Upper lobe of right lung (tissue), 1 donor: ENCODE results near the gene JTB. TPM values are rescaled to one million over a fixed set of nuclear protein-coding genes. Genes with fewer than 3 reads are reported as not detected.

ENCODE experiments used
- ATAC-seq: fragments of 200-7000 bp; cut with Tn5 transposase; one replicate; pipeline ENCODE4 v1.9.1; 2020; ENCODE audit warnings: mild to moderate bottlenecking, moderate library complexity
- DNase-seq: peaks from one replicate; pipeline ENCODE4 v3.0.0-alpha.2; 2020
- H3K27ac ChIP-seq: fragments of 200-600 bp; one replicate; pipeline ENCODE4 v1.8.0; 2022
- H3K27me3 ChIP-seq: fragments of 200-600 bp; one replicate; pipeline ENCODE4 v1.8.0; 2022; ENCODE audit warnings: mild to moderate bottlenecking
- H3K36me3 ChIP-seq: fragments of 200-600 bp; one replicate; pipeline ENCODE4 v1.8.0; 2022
- H3K4me1 ChIP-seq: fragments of 200-600 bp; one replicate; pipeline ENCODE4 v1.8.0; 2022
- H3K4me3 ChIP-seq: fragments of 200-600 bp; one replicate; pipeline ENCODE4 v1.8.0; 2022; ENCODE audit warnings: mild to moderate bottlenecking
- H3K9me3 ChIP-seq: fragments of 200-600 bp; one replicate; pipeline ENCODE4 v1.8.0; 2022
- intact Hi-C: fragments of 100-400 bp; cut with DNase I; formaldehyde crosslinking; loops from one replicate; pipeline ENCODE4 v1.11.0; 2022
- total RNA-seq: library from RNA; stranded (reverse); fragmentation: NEBNext Ultra II Directional; extraction: Animal tissue kit (Norgen Biotek cat#: 25700); gene quantifications from one replicate; pipeline ENCODE4 v1.2.1, GENCODE V29; 2021
- TF ChIP-seq, protein P1 (sequence below): fragments of 200-600 bp; IDR thresholded peaks from one replicate; pipeline ENCODE4 v1.8.0; 2022; ENCODE audit warnings: antibody characterized with exemption
- donor health status: DM: no; HTN: yes; CAD: no; lungs with severe emphysema.

JTB gene
- total RNA-seq, 1 donor from 2014 or later: 129 TPM

DNA sequence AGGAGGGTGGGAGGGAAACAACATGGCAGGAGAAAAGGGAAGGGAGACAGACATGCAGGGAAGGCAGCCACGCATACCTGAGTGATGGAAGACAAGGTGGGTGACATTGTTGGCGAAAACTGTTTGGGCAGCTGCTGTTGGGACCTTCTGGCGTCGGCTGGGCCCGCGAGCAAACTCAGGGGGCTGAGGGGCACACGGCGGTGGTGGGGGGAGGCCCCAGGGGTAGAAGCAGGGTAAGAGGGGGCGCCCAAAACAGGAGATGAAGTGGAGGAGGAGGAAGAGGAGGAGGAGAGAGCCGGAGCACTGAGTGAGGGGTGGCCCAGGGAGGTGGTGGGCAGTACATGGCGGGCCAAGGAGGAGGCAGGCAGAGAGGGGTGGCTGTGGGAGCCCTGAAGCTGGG is 26.3 kb downstream of the JTB start:
- Histone ChIP-seq H3K4me1 (peaks cover 17% of the 10 kb centered on the region), H3K9me3 (no peaks in the 10 kb centered on the region), H3K27me3 (no peaks in the 10 kb centered on the region), H3K36me3 (peaks cover 75% of the 10 kb centered on the region), H3K27ac (no peak overlapping the region), H3K4me3 (no peak overlapping the region)
- ATAC-seq (no peak), DNase-seq (no peak)
- TF ChIP-seq, protein P1, sequence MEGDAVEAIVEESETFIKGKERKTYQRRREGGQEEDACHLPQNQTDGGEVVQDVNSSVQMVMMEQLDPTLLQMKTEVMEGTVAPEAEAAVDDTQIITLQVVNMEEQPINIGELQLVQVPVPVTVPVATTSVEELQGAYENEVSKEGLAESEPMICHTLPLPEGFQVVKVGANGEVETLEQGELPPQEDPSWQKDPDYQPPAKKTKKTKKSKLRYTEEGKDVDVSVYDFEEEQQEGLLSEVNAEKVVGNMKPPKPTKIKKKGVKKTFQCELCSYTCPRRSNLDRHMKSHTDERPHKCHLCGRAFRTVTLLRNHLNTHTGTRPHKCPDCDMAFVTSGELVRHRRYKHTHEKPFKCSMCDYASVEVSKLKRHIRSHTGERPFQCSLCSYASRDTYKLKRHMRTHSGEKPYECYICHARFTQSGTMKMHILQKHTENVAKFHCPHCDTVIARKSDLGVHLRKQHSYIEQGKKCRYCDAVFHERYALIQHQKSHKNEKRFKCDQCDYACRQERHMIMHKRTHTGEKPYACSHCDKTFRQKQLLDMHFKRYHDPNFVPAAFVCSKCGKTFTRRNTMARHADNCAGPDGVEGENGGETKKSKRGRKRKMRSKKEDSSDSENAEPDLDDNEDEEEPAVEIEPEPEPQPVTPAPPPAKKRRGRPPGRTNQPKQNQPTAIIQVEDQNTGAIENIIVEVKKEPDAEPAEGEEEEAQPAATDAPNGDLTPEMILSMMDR: no peak
- intact Hi-C loops: no loop called here

DNA sequence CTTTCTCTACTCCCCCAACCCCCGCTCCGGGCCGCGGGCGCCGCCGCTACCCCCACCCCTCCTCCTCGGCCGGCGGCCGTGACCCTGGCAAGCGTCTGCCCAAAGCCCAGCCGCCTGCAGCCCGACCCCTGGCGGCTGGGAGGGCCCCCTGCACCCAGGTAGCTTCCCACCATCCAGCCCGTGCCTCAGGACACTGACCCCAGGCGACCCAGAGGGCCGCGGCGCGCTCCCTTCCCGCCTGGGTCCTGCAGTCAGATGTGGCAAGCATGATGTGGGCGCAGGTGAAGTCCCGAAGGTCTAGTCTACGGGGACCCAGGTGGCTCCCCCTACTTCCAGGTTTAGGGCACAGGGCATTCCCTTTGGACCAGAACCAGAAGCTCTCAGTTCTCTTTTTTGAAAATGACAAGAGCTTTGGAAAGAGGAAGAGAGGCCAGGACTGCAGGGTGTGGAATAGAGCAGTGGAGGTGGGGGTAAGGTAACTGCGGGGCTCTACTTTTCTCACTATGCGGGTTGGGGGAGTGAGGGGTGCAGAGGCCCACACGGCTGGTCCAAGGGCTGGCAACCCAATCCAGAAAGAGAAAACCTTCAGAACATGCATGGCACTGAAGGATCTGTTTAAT is 30.7 kb downstream of the JTB start, which contains the start of gene DENND4B:
Gene DENND4B (minus strand): TSS at position 97 of the 620 bp plus-strand sequence. CDS start 2,344 bp downstream, outside the sequence.
- DNase-seq: peak; percentile 94
- H3K36me3 ChIP-seq: peaks cover 62% of the 10 kb centered on the region
- peak; percentile 88 for ATAC-seq
- no peaks in the 10 kb centered on the region for H3K27me3 ChIP-seq
- peak within 1 kb of the TSS; percentile 78 for H3K4me3 ChIP-seq
- H3K27ac ChIP-seq: peak within 1 kb of the TSS; percentile 95
- TF ChIP-seq, protein P1: peak; percentile 94
- H3K4me1 ChIP-seq: peaks cover 23% of the 10 kb centered on the region
- intact Hi-C loops: no loop called here
- H3K9me3 ChIP-seq: no peaks in the 10 kb centered on the region

DNA sequence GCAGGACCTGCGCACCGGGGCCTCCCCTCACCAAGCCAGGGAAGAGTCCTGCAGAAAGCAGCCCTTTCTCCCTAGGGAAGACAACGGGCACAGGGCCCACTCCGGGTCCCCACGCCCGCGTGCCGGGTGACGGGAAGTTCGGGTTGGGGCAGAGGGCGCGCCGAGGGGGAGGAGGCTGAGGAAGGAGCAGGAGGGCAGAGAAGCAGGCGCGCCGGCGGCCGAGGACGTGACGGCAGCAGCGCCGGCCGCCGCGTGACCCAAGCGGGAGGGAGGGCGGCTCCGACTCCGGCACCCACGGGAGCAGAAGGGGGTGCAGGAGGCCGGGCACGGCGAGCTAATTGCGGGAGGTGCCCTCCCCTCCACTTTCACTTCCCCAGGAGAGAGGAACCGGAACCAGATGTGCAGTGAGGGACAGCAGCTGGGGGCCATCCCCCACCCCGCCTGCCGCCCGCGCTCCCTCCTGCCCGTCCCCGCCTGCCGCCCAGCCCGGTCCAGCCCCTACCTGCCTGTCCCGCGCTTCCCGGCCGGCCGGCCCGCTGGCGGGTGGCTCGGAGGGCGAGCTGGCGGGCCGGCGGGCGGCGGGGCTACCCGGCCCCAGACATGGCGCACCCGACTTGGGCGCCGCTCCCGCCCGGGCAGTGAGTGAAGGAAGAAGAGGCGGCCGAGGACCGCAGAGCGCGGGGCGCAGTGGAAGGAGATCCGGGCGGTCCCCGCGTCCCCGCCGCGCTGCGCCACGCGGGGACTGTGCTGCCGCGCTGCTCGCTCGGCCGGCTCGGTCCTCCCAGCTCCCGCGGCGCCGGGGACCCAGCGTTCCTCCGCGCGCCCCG is 31.5 kb downstream of the JTB start:
- ATAC-seq (peak; percentile 86), DNase-seq (peak; percentile 97)
- intact Hi-C loops: no loop called here

DNA sequence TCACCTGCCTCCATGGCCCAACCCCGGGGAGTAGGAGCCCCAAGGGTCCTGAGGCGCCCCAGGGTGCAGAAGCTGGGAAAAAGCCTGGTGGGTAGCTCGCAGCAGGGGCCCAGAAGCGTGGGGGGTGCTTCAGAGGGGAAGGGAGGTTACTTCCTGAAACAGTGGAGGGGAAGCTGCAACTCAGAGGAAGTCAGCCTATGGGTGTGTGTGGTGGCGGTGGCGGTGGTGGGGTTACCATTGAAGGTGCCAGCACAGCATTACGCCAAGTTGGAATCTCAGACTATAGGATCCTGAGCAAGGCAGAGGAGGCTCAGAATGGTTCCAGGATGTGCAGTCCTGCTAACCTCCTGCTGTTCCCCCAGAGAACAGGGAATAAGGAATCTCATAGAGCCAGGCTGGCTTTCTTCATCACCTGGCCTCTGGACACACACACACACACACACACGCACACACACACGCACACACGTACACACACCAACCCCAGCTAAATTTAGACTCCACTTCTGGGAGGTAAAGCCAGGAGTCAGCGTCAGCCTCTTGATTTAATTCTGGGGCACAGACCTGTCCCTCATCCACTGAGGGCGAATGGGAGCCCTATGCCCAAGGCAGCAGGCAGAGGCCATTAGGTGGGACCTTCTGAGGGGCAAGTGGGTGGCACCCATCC is 32.2 kb downstream of the JTB start:
- peaks cover 58% of the 10 kb centered on the region for H3K36me3 ChIP-seq
- peak overlapping the region; percentile 95 for H3K27ac ChIP-seq
- ATAC-seq: peak; percentile 65
- peaks cover 23% of the 10 kb centered on the region for H3K4me1 ChIP-seq
- no peaks in the 10 kb centered on the region for H3K27me3 ChIP-seq
- intact Hi-C loops: no loop called here
- H3K4me3 ChIP-seq: peak overlapping the region; percentile 78
- H3K9me3 ChIP-seq: no peaks in the 10 kb centered on the region
- TF ChIP-seq, protein P1: no peak
- DNase-seq: peak; percentile 85

More for the DNA sequence above, 31.5 kb downstream of the JTB start:
- H3K27me3 ChIP-seq: no peaks in the 10 kb centered on the region
- H3K4me3 ChIP-seq: peak overlapping the region; percentile 78
- TF ChIP-seq, protein P1: no peak
- peaks cover 23% of the 10 kb centered on the region for H3K4me1 ChIP-seq
- H3K9me3 ChIP-seq: no peaks in the 10 kb centered on the region
- peak overlapping the region; percentile 95 for H3K27ac ChIP-seq
- peaks cover 58% of the 10 kb centered on the region for H3K36me3 ChIP-seq

DNA sequence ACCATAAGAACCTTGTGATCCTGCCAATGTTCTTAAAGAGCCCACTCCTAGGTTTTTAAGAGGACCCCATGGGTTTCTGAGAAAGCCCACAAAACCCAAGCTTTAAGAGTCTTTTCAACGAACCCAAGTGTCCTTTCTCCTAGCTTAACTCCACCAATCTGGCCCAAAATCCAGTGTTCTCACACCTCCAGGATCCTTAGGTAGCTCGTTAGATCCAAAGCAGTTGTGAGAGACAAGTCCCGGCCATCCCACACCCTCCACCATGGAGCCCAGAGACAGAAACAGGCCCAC is 32.7 kb downstream of the JTB start:
- Histone ChIP-seq H3K4me1 (peaks cover 23% of the 10 kb centered on the region), H3K27ac (peak overlapping the region; percentile 95), H3K9me3 (no peaks in the 10 kb centered on the region), H3K27me3 (no peaks in the 10 kb centered on the region), H3K4me3 (peak overlapping the region; percentile 78), H3K36me3 (peaks cover 58% of the 10 kb centered on the region)
- no peak for ATAC-seq
- DNase-seq: no peak
- TF ChIP-seq, protein P1: no peak
- intact Hi-C loops: no loop called here
